HuH-7 (cell line): ENCODE results near the gene UBE2F.

ENCODE experiments used
- DNase-seq: peaks from one replicate; pipeline ENCODE4 v3.0.0; 2011; ENCODE audit warnings: low spot score

Gene UBE2F

GRCh38 chr2:238081150-238081549 is 114.3 kb downstream of the UBE2F start:
- DNase-seq, result no peak

- no peak for DNase-seq
Measured at GRCh38 chr2:238081561-238081960, 114.7 kb downstream of the UBE2F start.

- no peak for DNase-seq
Measured at GRCh38 chr2:238082151-238082550, 115.3 kb downstream of the UBE2F start.

- no peak for DNase-seq
Measured at GRCh38 chr2:238082827-238083226, 116.0 kb downstream of the UBE2F start.

- DNase-seq, result no peak
Measured at GRCh38 chr2:238083919-238084318, 117.1 kb downstream of the UBE2F start.

DNA sequence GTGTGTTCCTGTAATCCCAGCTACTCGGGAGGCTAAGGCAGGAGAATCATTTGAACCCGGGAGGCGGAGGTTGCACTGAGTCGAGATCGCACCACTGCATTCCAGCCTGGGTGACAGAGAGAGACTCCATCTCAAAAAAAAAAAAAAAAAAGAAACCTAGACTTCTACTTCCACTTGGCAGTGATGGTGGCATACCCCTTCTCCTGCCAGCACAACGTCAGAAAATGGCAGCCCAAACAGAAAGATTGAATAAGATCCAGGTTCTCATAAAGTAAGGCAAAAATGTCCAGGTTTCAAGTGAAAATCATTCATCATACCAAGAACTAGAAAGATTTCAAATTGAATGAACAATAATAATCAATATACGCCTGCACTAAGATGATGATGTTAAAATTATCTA is 117.9 kb downstream of the UBE2F start:
- DNase-seq, result no peak

DNA sequence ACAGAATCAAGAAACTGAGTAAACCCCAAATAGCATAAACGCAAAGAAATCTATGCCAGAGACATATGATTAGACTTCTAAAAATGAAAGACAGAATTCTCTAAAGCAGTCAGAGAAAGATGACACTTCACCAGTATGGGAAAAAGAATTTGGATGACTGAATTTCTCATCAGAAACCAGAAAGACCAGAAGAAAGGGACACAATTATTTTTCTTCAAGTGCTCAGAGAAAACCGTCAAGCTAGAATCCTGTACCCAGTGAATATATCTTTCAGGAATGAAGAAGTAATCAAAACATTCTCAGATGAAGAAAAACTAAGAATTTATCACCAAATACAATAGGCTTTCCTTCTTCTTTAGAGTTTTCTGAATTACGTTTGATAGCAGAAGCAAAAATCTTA is 119.1 kb downstream of the UBE2F start:
- DNase-seq, result no peak

DNA sequence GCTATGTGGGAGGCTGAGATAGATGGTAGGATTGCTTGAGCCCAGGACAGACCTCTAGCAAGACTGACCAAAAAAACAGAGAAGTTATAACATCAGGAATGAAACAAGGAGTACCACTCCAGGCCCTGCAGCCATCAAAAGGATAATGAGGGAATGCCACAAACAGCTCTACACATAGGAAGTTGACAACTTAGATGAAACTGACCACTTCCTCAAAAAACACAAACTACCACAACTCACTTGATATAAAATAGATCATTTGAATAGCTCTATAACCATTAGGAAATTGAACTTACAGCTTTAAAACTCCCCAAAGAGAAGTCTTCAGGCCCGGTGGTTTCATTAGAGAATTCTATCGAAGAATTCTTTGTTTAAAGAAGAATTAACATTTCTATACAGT is 120.4 kb downstream of the UBE2F start:
- no peak for DNase-seq

DNA sequence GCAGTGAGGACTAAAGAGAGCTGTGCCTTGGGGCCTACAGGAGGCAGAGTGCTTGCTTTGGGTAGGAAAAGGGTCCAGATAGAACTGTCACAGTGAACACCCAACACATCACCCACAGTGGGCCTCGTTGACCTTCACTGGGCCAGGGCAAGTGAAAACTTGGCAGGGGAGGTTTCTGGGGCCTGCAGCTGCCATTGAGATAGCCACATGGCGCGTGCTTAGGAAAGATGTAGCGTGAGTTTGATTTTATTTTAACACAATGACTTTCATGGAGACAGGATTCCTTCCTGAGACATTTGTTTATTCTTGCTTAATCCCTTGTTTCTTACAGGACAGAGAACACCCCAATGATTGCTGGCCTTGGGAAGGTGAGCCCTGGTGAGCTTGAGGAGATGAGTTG is 124.1 kb downstream of the UBE2F start:
- DNase-seq, result no peak

- no peak for DNase-seq
Measured at GRCh38 chr2:238091436-238092060, 124.7 kb downstream of the UBE2F start.
